Nasal cavity respiratory epithelium epithelial cell of viscerocranial mucosa (primary cell): Measurements from ENCODE around the gene PPP5C. TPM values are rescaled to one million over a fixed set of nuclear protein-coding genes. Genes with fewer than 3 reads are reported as not detected.

Experiments used
- total RNA-seq: library from RNA; depleted of rRNA; stranded (reverse); fragments of >200 nt; gene quantifications from 2 replicates; pipeline ENCODE4 v1.2.3, GENCODE V29; 2014

The PPP5C gene, protein sequence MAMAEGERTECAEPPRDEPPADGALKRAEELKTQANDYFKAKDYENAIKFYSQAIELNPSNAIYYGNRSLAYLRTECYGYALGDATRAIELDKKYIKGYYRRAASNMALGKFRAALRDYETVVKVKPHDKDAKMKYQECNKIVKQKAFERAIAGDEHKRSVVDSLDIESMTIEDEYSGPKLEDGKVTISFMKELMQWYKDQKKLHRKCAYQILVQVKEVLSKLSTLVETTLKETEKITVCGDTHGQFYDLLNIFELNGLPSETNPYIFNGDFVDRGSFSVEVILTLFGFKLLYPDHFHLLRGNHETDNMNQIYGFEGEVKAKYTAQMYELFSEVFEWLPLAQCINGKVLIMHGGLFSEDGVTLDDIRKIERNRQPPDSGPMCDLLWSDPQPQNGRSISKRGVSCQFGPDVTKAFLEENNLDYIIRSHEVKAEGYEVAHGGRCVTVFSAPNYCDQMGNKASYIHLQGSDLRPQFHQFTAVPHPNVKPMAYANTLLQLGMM
- total RNA-seq, result 35.2 and 52.1 TPM in 2 replicates

DNA sequence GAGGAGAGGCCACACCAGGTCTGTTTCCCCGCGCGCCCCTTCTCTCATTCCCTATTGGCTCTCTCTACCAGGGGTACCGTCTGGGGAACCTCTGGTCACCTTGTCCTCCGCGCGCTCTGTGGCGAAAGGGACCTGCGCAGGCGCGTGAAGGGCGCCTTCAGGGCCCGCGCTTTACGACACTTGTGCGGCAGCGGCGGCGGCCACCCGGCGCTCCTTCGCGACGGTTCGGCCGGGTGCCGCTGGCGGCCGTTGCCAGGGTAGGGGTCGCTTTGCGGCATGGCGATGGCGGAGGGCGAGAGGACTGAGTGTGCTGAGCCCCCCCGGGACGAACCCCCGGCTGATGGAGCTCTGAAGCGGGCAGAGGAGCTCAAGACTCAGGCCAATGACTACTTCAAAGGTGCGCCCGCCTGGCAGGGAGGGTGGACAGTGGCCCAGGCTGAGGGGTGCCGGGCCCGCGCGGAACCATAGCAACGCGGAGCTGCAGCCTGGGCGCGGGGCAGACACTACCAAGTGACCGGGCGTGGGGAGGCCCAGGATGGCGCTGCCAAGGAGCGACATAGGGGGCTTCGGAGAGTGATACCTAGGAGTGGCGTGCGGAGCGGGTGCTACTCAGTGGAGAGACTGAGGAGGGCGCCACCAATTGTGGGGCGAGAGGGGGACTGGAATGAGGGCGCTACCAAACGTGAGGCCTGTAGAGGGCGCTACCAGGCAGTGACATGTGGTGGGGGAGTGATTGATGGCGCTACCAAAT, at the start of gene PPP5C:
PPP5C (plus strand) TSS at position 267 of the 751 bp plus-strand sequence; CDS start at position 277, 10 bp downstream.

DNA sequence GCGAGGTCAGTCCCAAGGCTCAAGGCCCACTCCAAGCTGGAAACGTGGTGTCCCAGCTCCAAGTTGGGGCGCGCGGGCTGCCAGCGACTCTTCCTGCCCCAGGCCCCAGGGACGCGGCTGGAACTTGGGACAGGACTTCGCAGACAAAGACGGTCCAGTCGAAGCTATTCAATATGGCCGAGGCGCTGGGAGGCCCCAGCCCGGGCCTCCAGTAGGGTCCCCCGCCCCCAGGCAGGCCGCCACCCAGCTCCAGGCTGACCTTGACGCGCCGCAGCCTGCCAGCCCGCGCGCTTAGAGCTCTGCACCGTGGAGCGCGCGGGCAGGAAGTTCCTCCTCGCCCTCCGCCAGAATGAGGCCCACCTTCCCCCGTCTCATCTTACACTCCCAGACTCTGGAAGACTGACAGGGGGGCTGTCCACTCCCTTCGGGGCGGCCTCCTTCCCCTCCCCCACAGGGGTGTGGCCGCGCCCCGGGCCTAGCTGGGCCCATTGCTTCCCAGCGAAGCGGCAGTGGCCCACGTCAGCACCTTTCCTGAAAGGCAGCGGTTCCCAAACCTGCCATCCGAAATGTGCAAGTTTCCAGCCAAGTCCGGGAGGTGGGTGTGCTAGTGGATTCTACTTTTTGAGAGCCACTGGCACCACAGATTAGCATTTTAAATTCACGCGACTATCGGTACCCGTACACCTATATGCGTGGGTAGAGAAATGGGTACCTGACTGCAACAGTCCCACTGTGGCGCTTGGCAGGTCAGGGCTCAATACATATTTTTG, 66.6 kb downstream of the PPP5C start, which contains the start of gene CCDC8:
CCDC8 (minus strand) TSS at position 303 of the 770 bp plus-strand sequence. CDS start 754 bp downstream, outside the sequence.

DNA sequence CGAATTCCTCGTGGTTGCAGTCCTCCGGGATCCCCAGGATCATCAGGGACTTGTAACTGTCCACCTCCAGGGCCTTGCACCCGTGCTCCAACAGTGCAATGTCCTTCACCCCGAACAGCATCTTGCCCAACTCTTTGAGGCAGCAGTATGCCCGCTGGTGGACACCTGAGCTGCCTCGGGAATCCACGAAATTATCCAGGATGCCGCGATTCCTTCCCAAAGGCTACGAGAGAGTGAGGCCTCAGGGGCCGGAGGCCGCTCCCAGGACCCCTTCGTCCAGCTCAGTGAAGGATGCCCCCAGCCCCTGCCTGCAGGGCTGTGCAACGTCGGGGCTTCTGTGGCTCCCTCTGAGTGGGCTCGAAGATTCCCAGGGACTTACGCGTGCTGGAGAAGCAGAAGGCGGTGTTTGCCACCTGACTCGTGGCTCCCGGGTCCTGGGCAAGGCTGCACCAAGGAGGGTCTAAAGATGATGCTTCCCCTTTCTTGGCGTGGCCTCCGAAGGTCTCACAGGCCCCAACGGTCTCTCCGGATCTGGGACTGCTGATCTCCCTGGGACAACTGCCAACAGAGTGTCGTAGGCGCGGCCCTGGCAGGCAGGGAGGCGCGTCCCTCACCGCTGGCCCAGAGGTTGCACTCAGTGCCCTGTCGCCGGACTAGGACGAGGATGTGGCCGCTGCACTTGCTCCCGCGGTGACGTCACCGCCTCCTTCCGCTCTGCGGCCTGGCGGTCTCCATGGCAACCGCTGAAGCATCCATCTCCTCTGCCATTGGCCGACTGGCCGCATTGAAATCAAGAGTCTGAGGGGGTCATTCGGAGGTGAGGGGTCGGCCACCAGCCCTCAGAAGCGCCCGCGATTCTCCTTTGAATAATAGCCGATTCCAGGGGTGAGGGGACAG, 81.6 kb downstream of the PPP5C start, which contains the start of gene PNMA8C:
PNMA8C (minus strand) TSS at position 698 of the 897 bp plus-strand sequence; CDS start at position 121, 577 bp downstream.

Other genes with a start within 250 kb of the PPP5C start
- gene IGFL3, start 222.4 kb upstream of the PPP5C start, total RNA-seq, result not detected in 2 replicates
- 2.4 TPM in 1 of 2 replicates, not detected in the other for gene IGFL2, start 198.8 kb upstream of the PPP5C start, total RNA-seq
- gene IGFL1, start 117.3 kb upstream of the PPP5C start, total RNA-seq, result under 0.01 TPM in 1 of 2 replicates, not detected in the other
- gene HIF3A, start 50.0 kb upstream of the PPP5C start, total RNA-seq, result 0.71 TPM in 1 of 2 replicates, not detected in the other
- 15.0 and 16.1 TPM in 2 replicates for gene CCDC8, start 66.5 kb downstream of the PPP5C start, total RNA-seq
- gene PNMA8C, start 81.8 kb downstream of the PPP5C start, total RNA-seq, result not detected in 2 replicates
- gene PNMA8A, start 124.5 kb downstream of the PPP5C start, total RNA-seq, result 4.7 and 5.8 TPM in 2 replicates
- gene PNMA8B, start 148.8 kb downstream of the PPP5C start, total RNA-seq, result under 0.01 and 0.07 TPM in 2 replicates